Neural cell (in vitro differentiated cells): ENCODE results near the gene SPRR1B. TPM values are rescaled to one million over a fixed set of nuclear protein-coding genes. Genes with fewer than 3 reads are reported as not detected.

Experiments used
- H2AFZ ChIP-seq: fragments of 200-600, 300-800 bp; sonication (generic), shearing (Covaris generic); 2 replicates; pipeline ENCODE4 v1.6.0; 2014; ENCODE audit warnings: low read depth, mild to moderate bottlenecking, antibody characterized with exemption, low read length, moderate library complexity
- H3F3A ChIP-seq: fragments of 200-600 bp; shearing (Covaris generic); 2 replicates; pipeline ENCODE4 v1.6.1; 2016; ENCODE audit warnings: mild to moderate bottlenecking, moderate library complexity, mixed read lengths, antibody characterized with exemption, low read length; ENCODE audit not compliant: insufficient read depth, poor library complexity, severe bottlenecking
- H3K27ac ChIP-seq: fragments of 200-600, 300-800 bp; sonication (generic), shearing (Covaris generic); 2 replicates; pipeline ENCODE4 v1.5.1; 2014; ENCODE audit warnings: mild to moderate bottlenecking, low read length, moderate library complexity
- H3K27me3 ChIP-seq: fragments of 300-800, 200-600 bp; sonication (generic), shearing (Covaris generic); 2 replicates; pipeline ENCODE4 v1.6.0; 2014; ENCODE audit warnings: mild to moderate bottlenecking, low read depth, low read length, moderate library complexity; ENCODE audit not compliant: insufficient read depth
- H3K36me3 ChIP-seq: fragments of 300-800, 200-600 bp; sonication (generic), shearing (Covaris generic); 2 replicates; pipeline ENCODE4 v1.5.1; 2014; ENCODE audit warnings: mild to moderate bottlenecking, antibody characterized with exemption, low read length, moderate library complexity; ENCODE audit not compliant: insufficient read depth
- H3K4me2 ChIP-seq: fragments of 300-800, 200-600 bp; sonication (generic), shearing (Covaris generic); 2 replicates; pipeline ENCODE4 v1.6.0; 2014; ENCODE audit warnings: mild to moderate bottlenecking, low read length
- H3K4me3 ChIP-seq: fragments of 300-800, 200-600 bp; sonication (generic), shearing (Covaris generic); 2 replicates; pipeline ENCODE4 v1.5.1; 2014; ENCODE audit warnings: mild to moderate bottlenecking, low read length, moderate library complexity
- H3K79me2 ChIP-seq: fragments of 200-600 bp; shearing (Covaris generic); replicated peaks from 2 replicates; pipeline ENCODE4 v1.6.0; 2014; ENCODE audit warnings: mild to moderate bottlenecking, low read length, moderate library complexity; ENCODE audit not compliant: insufficient read depth
- H3K9ac ChIP-seq: fragments of 300-800, 200-600 bp; sonication (generic), shearing (Covaris generic); 2 replicates; pipeline ENCODE4 v1.6.1; 2016; ENCODE audit warnings: mild to moderate bottlenecking, low read length, mixed read lengths
- H3K9me2 ChIP-seq: fragments of 200-600 bp; shearing (Covaris generic); 2 replicates; pipeline ENCODE4 v1.6.1; 2016; ENCODE audit warnings: mild to moderate bottlenecking, low read length, mixed read lengths; ENCODE audit not compliant: insufficient read depth
- H3K9me3 ChIP-seq: fragments of 200-600, 300-800 bp; sonication (generic), shearing (Covaris generic); 2 replicates; pipeline ENCODE4 v1.6.1; 2016; ENCODE audit warnings: mild to moderate bottlenecking, mixed run types, low read length, moderate library complexity, mixed read lengths
- H4K20me1 ChIP-seq: fragments of 200-600 bp; shearing (Covaris generic); 2 replicates; pipeline ENCODE4 v1.6.1; 2016; ENCODE audit warnings: mild to moderate bottlenecking, mixed run types; ENCODE audit not compliant: insufficient read depth
- CTCF ChIP-seq: fragments of 450-650 bp; IDR thresholded peaks from 2 replicates; pipeline ENCODE4 v1.5.1; 2014; ENCODE audit warnings: antibody characterized with exemption, mild to moderate bottlenecking, moderate library complexity; ENCODE audit not compliant: poor library complexity, severe bottlenecking
- EP300 ChIP-seq: fragments of 450-650 bp; conservative IDR thresholded peaks from 2 replicates; pipeline ENCODE4 v1.6.1; 2014; ENCODE audit warnings: antibody characterized with exemption, mild to moderate bottlenecking, moderate library complexity; ENCODE audit not compliant: poor library complexity, severe bottlenecking
- EZH2 ChIP-seq: fragments of 200-600, 300-800 bp; shearing (Covaris generic), sonication (generic); IDR thresholded peaks from 2 replicates; pipeline ENCODE4 v1.6.1; 2014; ENCODE audit warnings: antibody characterized with exemption, low read length, borderline replicate concordance, mild to moderate bottlenecking; ENCODE audit not compliant: insufficient read depth, poor library complexity, severe bottlenecking
- MXI1 ChIP-seq: fragments of 450-650 bp; conservative IDR thresholded peaks from 2 replicates; pipeline ENCODE4 v1.6.1; 2014; ENCODE audit warnings: antibody characterized with exemption, mild to moderate bottlenecking; ENCODE audit not compliant: poor library complexity, severe bottlenecking
- POLR2AphosphoS5 ChIP-seq: IDR thresholded peaks from 2 replicates; pipeline ENCODE4 v1.6.1; 2012
- RAD21 ChIP-seq: fragments of 450-650 bp; conservative IDR thresholded peaks from 2 replicates; pipeline ENCODE4 v1.6.1; 2014; ENCODE audit warnings: antibody characterized with exemption, mild to moderate bottlenecking, moderate library complexity
- REST ChIP-seq: IDR thresholded peaks from 2 replicates; pipeline ENCODE4 v1.6.1; 2012; ENCODE audit warnings: borderline replicate concordance
- SMC3 ChIP-seq: fragments of 450-650 bp; conservative IDR thresholded peaks from 2 replicates; pipeline ENCODE4 v1.6.1; 2014; ENCODE audit warnings: antibody characterized with exemption, mild to moderate bottlenecking, moderate library complexity; ENCODE audit not compliant: poor library complexity
- TAF1 ChIP-seq: IDR thresholded peaks from 2 replicates; pipeline ENCODE4 v1.6.1; 2012; ENCODE audit warnings: low read depth
- polyA plus RNA-seq: library from polyadenylated mRNA; depleted of rRNA; stranded (reverse); fragments of >200 nt; gene quantifications from 2 replicates; pipeline ENCODE4 v1.2.3, GENCODE V29; 2014

The SPRR1B gene
- polyA plus RNA-seq, 1 donor from 2014 or later, result not detected

GRCh38 chr1:153040950-153041631, 10.1 kb downstream of the SPRR1B start, which contains the start of gene SPRR2D:
SPRR2D (minus strand) TSS chr1:153041120; CDS start chr1:153040346, 774 bp downstream.
- H3K27ac ChIP-seq, result no peak within 1 kb of the TSS
- H4K20me1 ChIP-seq, result no peaks in the 10 kb centered on the region
- H2AFZ ChIP-seq, result no peak within 1 kb of the TSS
- no peak within 1 kb of the TSS for H3K4me2 ChIP-seq
- no peaks in the 10 kb centered on the region for H3K79me2 ChIP-seq
- no peak for TF ChIP-seq SMC3
- TF ChIP-seq RAD21, result no peak
- TF ChIP-seq TAF1, result no peak
- TF ChIP-seq MXI1, result no peak
- no peak for TF ChIP-seq EZH2
- no peak for TF ChIP-seq CTCF
- TF ChIP-seq REST, result no peak
- no peak for TF ChIP-seq EP300
- no peak for TF ChIP-seq POLR2AphosphoS5
- no peaks in the 10 kb centered on the region for H3K9me3 ChIP-seq
- no peak within 1 kb of the TSS for H3K4me3 ChIP-seq
- no peaks in the 10 kb centered on the region for H3F3A ChIP-seq
- no peak within 1 kb of the TSS for H3K9ac ChIP-seq
- H3K27me3 ChIP-seq, result no peaks in the 10 kb centered on the region
- H3K9me2 ChIP-seq, result no peaks in the 10 kb centered on the region
- H3K36me3 ChIP-seq, result no peaks in the 10 kb centered on the region

- Histone ChIP-seq H3K36me3 (no peaks in the 10 kb centered on the region), H3K4me2 (no peak overlapping the region), H3F3A (no peaks in the 10 kb centered on the region)
These were observed 18.2 kb downstream of the SPRR1B start for GRCh38 chr1:153049211-153049610.

More at GRCh38 chr1:153049211-153049610, 18.2 kb downstream of the SPRR1B start:
- H3K9me2 ChIP-seq, result no peaks in the 10 kb centered on the region
- no peak overlapping the region for H3K4me3 ChIP-seq
- no peak overlapping the region for H3K9ac ChIP-seq
- no peaks in the 10 kb centered on the region for H3K9me3 ChIP-seq
- no peak overlapping the region for H2AFZ ChIP-seq
- H3K79me2 ChIP-seq, result no peaks in the 10 kb centered on the region
- TF ChIP-seq RAD21 (no peak), REST (no peak), EP300 (no peak), MXI1 (no peak), SMC3 (no peak), CTCF (no peak), TAF1 (no peak), POLR2AphosphoS5 (no peak), EZH2 (no peak)
- no peak overlapping the region for H3K27ac ChIP-seq
- H4K20me1 ChIP-seq, result no peaks in the 10 kb centered on the region
- H3K27me3 ChIP-seq, result no peaks in the 10 kb centered on the region
